Measurements from ENCODE around the gene MDM2. TPM values are rescaled to one million over a fixed set of nuclear protein-coding genes. Genes with fewer than 3 reads are reported as not detected.

The MDM2 gene
- total RNA-seq, result 85.1 TPM

- H3K36me3 ChIP-seq (ENCODE audit: control insufficient read depth in 3 of 3, insufficient read depth in 3 of 3, low read length in 3 of 3), result peaks cover 4 to 6% (median 4%) of the 10 kb centered on the region in 3 donors
- H3K4me3 ChIP-seq (ENCODE audit: low read length in 3 of 3), result peak within 1 kb of the TSS; percentile 91 to 98 (median 93)
- H3K9ac ChIP-seq (ENCODE audit: low read depth in 1 of 3, low read length in 3 of 3), result peak within 1 kb of the TSS; percentile 99 to 100 (median 99)
- no peaks in the 10 kb centered on the region for H3K27me3 ChIP-seq (ENCODE audit: control insufficient read depth in 3 of 3, insufficient read depth in 3 of 3, low read length in 3 of 3)
- no peaks in the 10 kb centered on the region for H3K9me3 ChIP-seq (ENCODE audit: control insufficient read depth in 3 of 3, low read length in 3 of 3)
- H3K4me1 ChIP-seq (ENCODE audit: control insufficient read depth in 3 of 3, insufficient read depth in 3 of 3, low read length in 3 of 3), result peaks cover 5 to 12% (median 10%) of the 10 kb centered on the region in 3 donors
- peak within 1 kb of the TSS; percentile 99 for H3K27ac ChIP-seq (ENCODE audit: low read depth, low read length)
Observed at GRCh38 chr12:68807576-68808387, at the start of gene MDM2. Gene MDM2, plus strand, starts transcription at chr12:68808177. Its CDS starts 301 bp downstream, at chr12:68808478.

DNA sequence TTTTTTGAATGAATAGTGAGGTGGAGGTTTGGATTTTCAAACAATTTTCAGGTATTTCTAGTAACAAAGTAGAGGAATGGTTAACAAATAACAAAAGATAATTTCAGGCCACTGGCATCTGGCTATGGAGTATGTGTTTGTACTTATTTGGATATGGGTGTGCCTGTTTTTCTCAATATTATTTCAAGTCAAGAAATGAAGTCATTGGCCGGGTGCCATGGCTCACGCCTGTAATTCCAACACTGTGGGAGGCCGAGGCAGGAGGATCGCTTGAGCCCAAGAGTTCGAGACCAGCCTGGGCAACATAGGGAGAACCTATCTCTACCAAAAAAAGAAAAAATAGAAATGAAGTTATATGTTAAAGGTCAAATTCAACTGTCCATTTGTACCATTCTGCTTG lies 48.1 kb upstream of the MDM2 start:
- Histone ChIP-seq H3K9me3 (ENCODE audit: control insufficient read depth in 3 of 3, low read length in 3 of 3) (no peaks in the 10 kb centered on the region), H3K4me1 (ENCODE audit: control insufficient read depth in 3 of 3, insufficient read depth in 3 of 3, low read length in 3 of 3) (no peaks in the 10 kb centered on the region), H3K36me3 (ENCODE audit: control insufficient read depth in 3 of 3, insufficient read depth in 3 of 3, low read length in 3 of 3) (peaks cover 11 to 37% (median 34%) of the 10 kb centered on the region in 3 donors), H3K27me3 (ENCODE audit: control insufficient read depth in 3 of 3, insufficient read depth in 3 of 3, low read length in 3 of 3) (no peaks in the 10 kb centered on the region), H3K9ac (ENCODE audit: low read depth in 1 of 3, low read length in 3 of 3) (no peak overlapping the region), H3K4me3 (ENCODE audit: low read length in 3 of 3) (no peak overlapping the region), H3K27ac (ENCODE audit: low read depth, low read length) (no peak overlapping the region)

- Histone ChIP-seq H3K4me1 (ENCODE audit: control insufficient read depth in 3 of 3, insufficient read depth in 3 of 3, low read length in 3 of 3) (no peaks in the 10 kb centered on the region), H3K27ac (ENCODE audit: low read depth, low read length) (no peak overlapping the region), H3K4me3 (ENCODE audit: low read length in 3 of 3) (no peak overlapping the region), H3K9ac (ENCODE audit: low read depth in 1 of 3, low read length in 3 of 3) (no peak overlapping the region), H3K36me3 (ENCODE audit: control insufficient read depth in 3 of 3, insufficient read depth in 3 of 3, low read length in 3 of 3) (peaks cover 8 to 31% (median 24%) of the 10 kb centered on the region in 3 donors), H3K27me3 (ENCODE audit: control insufficient read depth in 3 of 3, insufficient read depth in 3 of 3, low read length in 3 of 3) (no peaks in the 10 kb centered on the region), H3K9me3 (ENCODE audit: control insufficient read depth in 3 of 3, low read length in 3 of 3) (no peaks in the 10 kb centered on the region)
Observed at GRCh38 chr12:68760806-68761441, 47.1 kb upstream of the MDM2 start.

GRCh38 chr12:68761442-68761812 lies 46.5 kb upstream of the MDM2 start:
- Histone ChIP-seq H3K9ac (ENCODE audit: low read depth in 1 of 3, low read length in 3 of 3) (no peak overlapping the region), H3K27me3 (ENCODE audit: control insufficient read depth in 3 of 3, insufficient read depth in 3 of 3, low read length in 3 of 3) (no peaks in the 10 kb centered on the region), H3K4me3 (ENCODE audit: low read length in 3 of 3) (no peak overlapping the region), H3K27ac (ENCODE audit: low read depth, low read length) (no peak overlapping the region), H3K9me3 (ENCODE audit: control insufficient read depth in 3 of 3, low read length in 3 of 3) (no peaks in the 10 kb centered on the region), H3K36me3 (ENCODE audit: control insufficient read depth in 3 of 3, insufficient read depth in 3 of 3, low read length in 3 of 3) (peaks cover 8 to 29% (median 20%) of the 10 kb centered on the region in 3 donors), H3K4me1 (ENCODE audit: control insufficient read depth in 3 of 3, insufficient read depth in 3 of 3, low read length in 3 of 3) (no peaks in the 10 kb centered on the region)

DNA sequence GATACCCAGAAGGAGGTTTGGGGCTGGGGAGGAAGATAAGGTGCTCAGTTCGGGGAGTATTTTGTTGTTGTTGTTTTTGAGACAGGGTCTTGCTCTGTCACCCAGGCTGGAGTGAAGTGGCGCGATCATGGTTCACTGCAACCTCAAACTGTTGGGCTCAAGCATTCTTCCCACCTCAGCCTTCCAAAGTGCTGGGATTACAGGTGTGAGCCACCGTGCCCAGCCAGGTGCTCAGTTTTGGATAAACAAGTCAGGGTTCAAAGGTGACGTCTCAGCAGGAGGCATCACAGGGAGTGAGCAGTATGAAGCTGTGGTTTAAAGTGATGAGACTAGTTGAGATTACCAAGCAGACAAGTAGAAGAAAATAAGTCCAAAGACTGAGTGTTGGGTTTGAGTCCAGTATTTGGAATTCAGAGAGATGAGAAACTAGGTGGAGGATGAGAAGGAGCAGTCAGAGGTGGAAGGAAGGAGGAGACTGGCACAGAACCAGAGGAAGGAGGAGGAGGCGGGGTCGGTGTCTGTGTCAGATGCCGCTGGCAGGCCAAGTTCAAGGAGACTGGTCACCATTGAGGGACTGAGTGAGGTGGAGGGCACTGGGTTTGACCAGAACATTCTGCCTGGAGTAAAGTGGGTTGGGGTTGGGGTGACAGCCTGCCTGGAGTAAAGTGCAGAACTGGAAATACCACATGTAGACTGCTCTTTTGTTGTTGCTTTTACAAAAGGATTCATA lies 45.9 kb upstream of the MDM2 start:
- no peaks in the 10 kb centered on the region for H3K27me3 ChIP-seq (ENCODE audit: control insufficient read depth in 3 of 3, insufficient read depth in 3 of 3, low read length in 3 of 3)
- no peak overlapping the region for H3K27ac ChIP-seq (ENCODE audit: low read depth, low read length)
- no peaks in the 10 kb centered on the region for H3K4me1 ChIP-seq (ENCODE audit: control insufficient read depth in 3 of 3, insufficient read depth in 3 of 3, low read length in 3 of 3)
- peaks cover 8 to 34% (median 24%) of the 10 kb centered on the region in 3 donors for H3K36me3 ChIP-seq (ENCODE audit: control insufficient read depth in 3 of 3, insufficient read depth in 3 of 3, low read length in 3 of 3)
- H3K9me3 ChIP-seq (ENCODE audit: control insufficient read depth in 3 of 3, low read length in 3 of 3), result no peaks in the 10 kb centered on the region
- H3K4me3 ChIP-seq (ENCODE audit: low read length in 3 of 3), result no peak overlapping the region
- no peak overlapping the region for H3K9ac ChIP-seq (ENCODE audit: low read depth in 1 of 3, low read length in 3 of 3)

GRCh38 chr12:68762691-68763090 lies 45.3 kb upstream of the MDM2 start:
- Histone ChIP-seq H3K4me3 (ENCODE audit: low read length in 3 of 3) (no peak overlapping the region), H3K9ac (ENCODE audit: low read depth in 1 of 3, low read length in 3 of 3) (no peak overlapping the region), H3K36me3 (ENCODE audit: control insufficient read depth in 3 of 3, insufficient read depth in 3 of 3, low read length in 3 of 3) (peaks cover 8 to 34% (median 24%) of the 10 kb centered on the region in 3 donors), H3K27ac (ENCODE audit: low read depth, low read length) (no peak overlapping the region), H3K27me3 (ENCODE audit: control insufficient read depth in 3 of 3, insufficient read depth in 3 of 3, low read length in 3 of 3) (no peaks in the 10 kb centered on the region), H3K9me3 (ENCODE audit: control insufficient read depth in 3 of 3, low read length in 3 of 3) (no peaks in the 10 kb centered on the region), H3K4me1 (ENCODE audit: control insufficient read depth in 3 of 3, insufficient read depth in 3 of 3, low read length in 3 of 3) (no peaks in the 10 kb centered on the region)

DNA sequence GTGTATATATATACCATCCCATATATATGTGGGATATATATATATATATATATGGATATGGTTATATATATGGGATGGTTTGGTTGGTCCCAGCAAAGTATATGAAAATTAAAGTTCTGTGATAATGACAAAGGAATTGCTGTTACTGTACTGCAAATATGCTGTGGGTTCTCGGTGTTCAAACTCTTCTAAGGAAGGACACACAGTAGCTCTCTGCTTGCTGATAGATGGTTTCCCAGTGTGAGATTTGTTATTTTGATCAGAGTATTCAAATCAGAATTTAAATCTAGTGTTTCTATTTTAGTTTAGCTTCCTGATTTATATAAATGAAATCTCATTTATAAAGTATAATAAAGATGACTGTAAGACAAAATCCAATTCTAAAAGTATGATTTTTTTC lies 42.3 kb upstream of the MDM2 start:
- Histone ChIP-seq H3K36me3 (ENCODE audit: control insufficient read depth in 3 of 3, insufficient read depth in 3 of 3, low read length in 3 of 3) (peaks cover 6 to 34% (median 20%) of the 10 kb centered on the region in 3 donors), H3K9ac (ENCODE audit: low read depth in 1 of 3, low read length in 3 of 3) (no peak overlapping the region), H3K4me1 (ENCODE audit: control insufficient read depth in 3 of 3, insufficient read depth in 3 of 3, low read length in 3 of 3) (no peaks in the 10 kb centered on the region), H3K27ac (ENCODE audit: low read depth, low read length) (no peak overlapping the region), H3K4me3 (ENCODE audit: low read length in 3 of 3) (no peak overlapping the region), H3K27me3 (ENCODE audit: control insufficient read depth in 3 of 3, insufficient read depth in 3 of 3, low read length in 3 of 3) (no peaks in the 10 kb centered on the region), H3K9me3 (ENCODE audit: control insufficient read depth in 3 of 3, low read length in 3 of 3) (no peaks in the 10 kb centered on the region)

DNA sequence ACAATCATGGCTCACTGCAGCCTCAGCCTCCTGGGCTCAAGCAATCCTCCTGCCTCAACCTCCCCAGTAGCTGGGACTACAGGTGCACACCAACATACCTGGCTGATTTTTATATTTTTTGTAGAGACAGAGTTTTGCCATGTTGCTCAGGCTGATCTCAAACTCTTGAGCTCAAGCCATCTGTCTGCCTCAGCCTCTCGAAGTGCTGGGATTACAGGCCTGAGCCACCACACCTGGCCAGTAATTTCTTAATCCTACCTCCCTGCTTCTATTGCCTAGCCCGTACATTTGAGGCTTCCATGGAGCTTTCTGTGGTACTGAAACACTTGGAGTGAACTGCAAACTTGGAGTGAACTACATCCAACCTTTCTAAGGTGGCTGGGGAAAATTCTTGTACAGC lies 41.3 kb upstream of the MDM2 start:
- Histone ChIP-seq H3K27ac (ENCODE audit: low read depth, low read length) (no peak overlapping the region), H3K9me3 (ENCODE audit: control insufficient read depth in 3 of 3, low read length in 3 of 3) (no peaks in the 10 kb centered on the region), H3K9ac (ENCODE audit: low read depth in 1 of 3, low read length in 3 of 3) (no peak overlapping the region), H3K4me1 (ENCODE audit: control insufficient read depth in 3 of 3, insufficient read depth in 3 of 3, low read length in 3 of 3) (no peaks in the 10 kb centered on the region), H3K4me3 (ENCODE audit: low read length in 3 of 3) (no peak overlapping the region), H3K36me3 (ENCODE audit: control insufficient read depth in 3 of 3, insufficient read depth in 3 of 3, low read length in 3 of 3) (peaks cover 6 to 31% (median 17%) of the 10 kb centered on the region in 3 donors), H3K27me3 (ENCODE audit: control insufficient read depth in 3 of 3, insufficient read depth in 3 of 3, low read length in 3 of 3) (no peaks in the 10 kb centered on the region)

DNA sequence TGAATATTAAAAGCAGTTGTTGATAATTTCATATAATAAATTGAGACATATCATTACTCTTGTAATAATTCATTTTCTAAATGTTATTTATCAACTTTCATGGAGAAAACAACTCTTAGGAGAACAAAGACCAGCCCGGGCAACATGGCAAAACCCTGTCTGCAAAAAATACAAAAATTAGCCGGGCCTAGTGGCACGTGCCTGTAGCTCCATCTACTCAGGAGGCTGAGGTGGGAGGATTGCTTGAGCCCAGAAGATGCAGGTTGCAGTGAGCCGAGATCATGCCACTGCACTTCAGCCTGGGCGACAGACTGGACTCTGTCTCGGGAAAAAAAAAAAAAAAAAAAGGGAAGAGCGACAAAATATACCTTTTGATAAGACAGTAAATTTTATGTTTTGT lies 40.8 kb upstream of the MDM2 start:
- Histone ChIP-seq H3K9ac (ENCODE audit: low read depth in 1 of 3, low read length in 3 of 3) (no peak overlapping the region), H3K36me3 (ENCODE audit: control insufficient read depth in 3 of 3, insufficient read depth in 3 of 3, low read length in 3 of 3) (peaks cover 6 to 25% (median 17%) of the 10 kb centered on the region in 3 donors), H3K9me3 (ENCODE audit: control insufficient read depth in 3 of 3, low read length in 3 of 3) (no peaks in the 10 kb centered on the region), H3K4me1 (ENCODE audit: control insufficient read depth in 3 of 3, insufficient read depth in 3 of 3, low read length in 3 of 3) (no peaks in the 10 kb centered on the region), H3K4me3 (ENCODE audit: low read length in 3 of 3) (no peak overlapping the region), H3K27ac (ENCODE audit: low read depth, low read length) (no peak overlapping the region), H3K27me3 (ENCODE audit: control insufficient read depth in 3 of 3, insufficient read depth in 3 of 3, low read length in 3 of 3) (no peaks in the 10 kb centered on the region)

Data from skeletal muscle tissue (tissue), 4 donors.